ENCODE data around the gene XBP1. TPM values are rescaled to one million over a fixed set of nuclear protein-coding genes. Genes with fewer than 3 reads are reported as not detected.

XBP1 gene
- total and polyA plus RNA-seq, 2 of the 13 experiments (the other 11 are each of a cell fraction or from before 2014, with no cell fraction given): 416 to 427 TPM

GRCh38 chr22:28829358-28830181 lies 29.2 kb upstream of the XBP1 start (continued):
- TF ChIP-seq MYC (CRISPR knock-in tag; IDR thresholded peaks at IDR 0.05; ENCODE audit: borderline replicate concordance) (peak; percentile 53; the same call in 1 of the 2 replicates), ZNF44 (CRISPR knock-in tag; IDR thresholded peaks at IDR 0.05) (peak; percentile 69; the same call in 1 of the 2 replicates), PCBP1 (IDR thresholded peaks at IDR 0.05; ENCODE audit: borderline replicate concordance, low read depth, low read length) (no peak), ZNF33A (CRISPR knock-in tag; IDR thresholded peaks at IDR 0.05; ENCODE audit: borderline replicate concordance) (no peak), ZNF777 (CRISPR knock-in tag; IDR thresholded peaks at IDR 0.05) (no peak), ZFP90 (CRISPR knock-in tag; IDR thresholded peaks at IDR 0.05; ENCODE audit: borderline replicate concordance) (no peak), ZNF350 (CRISPR knock-in tag; IDR thresholded peaks at IDR 0.05; ENCODE audit: borderline replicate concordance, low read depth) (peak; percentile 21; the same call in 1 of the 2 replicates), ZFP82 (CRISPR knock-in tag; IDR thresholded peaks at IDR 0.05; ENCODE audit: borderline replicate concordance) (no peak), ZBTB1 (CRISPR knock-in tag; IDR thresholded peaks at IDR 0.05; ENCODE audit: borderline replicate concordance) (no peak), ZBTB44 (CRISPR knock-in tag; IDR thresholded peaks at IDR 0.05) (no peak), ZNF251 (CRISPR knock-in tag; IDR thresholded peaks at IDR 0.05) (no peak), ZNF20 (CRISPR knock-in tag; IDR thresholded peaks at IDR 0.05) (no peak), ZNF761 (CRISPR knock-in tag; conservative IDR thresholded peaks at IDR 0.05) (0 out of 2 replicates have a peak, but pooled peaks have one; percentile 63), HNRNPK (IDR thresholded peaks at IDR 0.05; ENCODE audit: low read depth, low read length, poor library complexity, severe bottlenecking) (no peak), ZBTB34 (CRISPR knock-in tag; IDR thresholded peaks at IDR 0.05) (peak; percentile 81; the same call in 1 of the 2 replicates), MIER3 (CRISPR knock-in tag; IDR thresholded peaks at IDR 0.05; ENCODE audit: borderline replicate concordance) (0 out of 2 replicates have a peak, but pooled peaks have one; percentile 73), AHR (CRISPR knock-in tag; IDR thresholded peaks at IDR 0.05) (no peak), NFE2L2 (IDR thresholded peaks at IDR 0.05; ENCODE audit: low read length) (no peak), MTA3 (CRISPR knock-in tag; IDR thresholded peaks at IDR 0.05) (no peak), ZNF264 (CRISPR knock-in tag; IDR thresholded peaks at IDR 0.05) (no peak), ASH2L (IDR thresholded peaks at IDR 0.05; ENCODE audit: insufficient read length, low read depth, low read length) (peak; percentile 85), ARID3A (IDR thresholded peaks at IDR 0.05; ENCODE audit: low read depth, low read length) (0 out of 2 replicates have a peak, but pooled peaks have one; percentile 13), ZNF562 (CRISPR knock-in tag; IDR thresholded peaks at IDR 0.05; ENCODE audit: borderline replicate concordance) (no peak), TEF (CRISPR knock-in tag; IDR thresholded peaks at IDR 0.05) (peak; percentile 96), SMARCE1 (IDR thresholded peaks at IDR 0.05; ENCODE audit: borderline replicate concordance) (no peak)

All from HepG2 (cell line).